Motor neuron (in vitro differentiated cells): Measurements from ENCODE around the gene ZNF467. TPM values are rescaled to one million over a fixed set of nuclear protein-coding genes. Genes with fewer than 3 reads are reported as not detected.

Source experiments
- ATAC-seq, 8 experiments: fragments of 200-7000 bp; cut with Tn5 transposase; replicated peaks in 6 of 8; 2 replicates each; pipeline ENCODE4 v1.8.0; 2021; ENCODE audit warnings: mild to moderate bottlenecking in 8 of 8, moderate library complexity in 8 of 8
- H3K27ac ChIP-seq, 2 donors: fragments of 250-450 bp; sonication (Bioruptor Pico); 2 replicates each; pipeline ENCODE4 v1.9.0; 2021; ENCODE audit warnings: antibody characterized with exemption in 2 of 2, mild to moderate bottlenecking in 2 of 2, moderate library complexity in 1 of 2
- H3K4me1 ChIP-seq, 2 donors: fragments of 250-450 bp; sonication (Bioruptor Pico); replicated peaks in 1 of 2; 2 replicates each; pipeline ENCODE4 v1.6.1; 2021; ENCODE audit warnings: antibody characterized with exemption in 2 of 2, mild to moderate bottlenecking in 2 of 2, moderate library complexity in 1 of 2
- H3K4me3 ChIP-seq, 5 donors: fragments of 250-450 bp; sonication (Bioruptor Pico); 2 replicates each; pipeline ENCODE4 v1.9.0; 2021; ENCODE audit warnings: antibody characterized with exemption in 5 of 5, mild to moderate bottlenecking in 5 of 5, moderate library complexity in 4 of 5
- WGBS, 10 experiments: fragments of 450-650 bp; shearing (Covaris generic); methylation state at CpG; one replicate each; pipeline ENCODE4 v1.0.0; 2022; 5-methylcytosine and 5-hydroxymethylcytosine counted together
- in situ Hi-C, 9 experiments: fragments of 400-800 bp; cut with MboI; loops; one replicate each; pipeline ENCODE4 v1.15.0; 2021; ENCODE audit warnings: low sequenced_read_pairs in 9 of 9, low pct_unique_long_range_greater_than_20kb in 2 of 9; ENCODE audit not compliant: unreplicated experiment in 9 of 9
- total RNA-seq, 8 experiments: library from RNA; unstranded; fragments of 300-600 nt; gene quantifications; 2 replicates each; pipeline versions ENCODE4 v1.2.3 to v1.2.4, GENCODE V29; 2022

ZNF467 gene
- total RNA-seq, 8 experiments from 2014 or later, result 0.71 to 7.7 (median 5.1) TPM

- in situ Hi-C loops, result no loop called here
- peak in 7 of 8 experiments; percentile 32 to 49 (median 44) for ATAC-seq
Measured at GRCh38 chr7:149720372-149721083, 52.9 kb downstream of the ZNF467 start.

GRCh38 chr7:149719912-149720335 is 53.5 kb downstream of the ZNF467 start:
- WGBS, 10 experiments, result 63 to 77% methylated on average over 2 to 4 of the region's 5 CpGs; no CpG with 5 or more reads in 8 of the 10 experiments
- H3K4me3 ChIP-seq, result no peak overlapping the region

More at GRCh38 chr7:149720372-149721083, 52.9 kb downstream of the ZNF467 start:
- Histone ChIP-seq H3K27ac (peak overlapping the region in 1 of 2 donors; percentile 41), H3K4me3 (no peak overlapping the region), H3K4me1 (peaks cover 8 to 16% of the 10 kb centered on the region in 2 donors)
- 67 to 100% (median 90%) methylated on average over 1 to 6 of the region's 22 CpGs; no CpG with 5 or more reads in 6 of the 10 experiments for WGBS, 10 experiments

GRCh38 chr7:149719050-149719899 is 54.1 kb downstream of the ZNF467 start:
- no peak for ATAC-seq
- in situ Hi-C loops, result no loop called here
- WGBS, 10 experiments, result 73 to 100% (median 93%) methylated on average over 1 to 8 of the region's 29 CpGs; no CpG with 5 or more reads in 2 of the 10 experiments
- no peak overlapping the region for H3K4me3 ChIP-seq
- H3K27ac ChIP-seq, result peak overlapping the region in 1 of 2 donors; percentile 21
- H3K4me1 ChIP-seq, result peaks cover 10 to 17% of the 10 kb centered on the region in 2 donors

More at GRCh38 chr7:149719912-149720335, 53.5 kb downstream of the ZNF467 start:
- ATAC-seq, result peak in 5 of 8 experiments; percentile 6 to 76 (median 45)
- peaks cover 10 to 17% of the 10 kb centered on the region in 2 donors for H3K4me1 ChIP-seq
- peak overlapping the region in 1 of 2 donors; percentile 41 for H3K27ac ChIP-seq
- in situ Hi-C loops, result no loop called here

GRCh38 chr7:149718730-149719049 is 54.7 kb downstream of the ZNF467 start:
- Histone ChIP-seq H3K27ac (no peak overlapping the region), H3K4me3 (no peak overlapping the region), H3K4me1 (peaks cover 10 to 17% of the 10 kb centered on the region in 2 donors)
- 86 to 97% (median 90%) methylated on average over 1 to 5 of the region's 6 CpGs; no CpG with 5 or more reads in 5 of the 10 experiments for WGBS, 10 experiments
- in situ Hi-C loops, result no loop called here
- no peak for ATAC-seq

GRCh38 chr7:149717481-149717880 is 55.9 kb downstream of the ZNF467 start:
- Histone ChIP-seq H3K27ac (no peak overlapping the region), H3K4me1 (peaks cover 10 to 17% of the 10 kb centered on the region in 2 donors), H3K4me3 (no peak overlapping the region)
- no peak for ATAC-seq
- 50 to 100% (median 90%) methylated on average over 1 to 4 of the region's 5 CpGs; no CpG with 5 or more reads in 2 of the 10 experiments for WGBS, 10 experiments
- in situ Hi-C loops, result no loop called here

- no peak overlapping the region for H3K27ac ChIP-seq
- peaks cover 10 to 17% of the 10 kb centered on the region in 2 donors for H3K4me1 ChIP-seq
- no peak for ATAC-seq
- in situ Hi-C loops, result no loop called here
- H3K4me3 ChIP-seq, result no peak overlapping the region
- 69 to 100% (median 92%) methylated on average over 2 to 4 of the region's 4 CpGs; no CpG with 5 or more reads in 5 of the 10 experiments for WGBS, 10 experiments
Measured at GRCh38 chr7:149716932-149717307, 56.5 kb downstream of the ZNF467 start.

GRCh38 chr7:149716007-149716931 is 57.1 kb downstream of the ZNF467 start:
- peak overlapping the region in 2 of 5 donors; percentile 70 to 84 for H3K4me3 ChIP-seq

GRCh38 chr7:149715476-149715875 is 57.9 kb downstream of the ZNF467 start:
- 13 to 80% (median 28%) methylated on average over 1 to 8 of the region's 8 CpGs; no CpG with 5 or more reads in 4 of the 10 experiments for WGBS, 10 experiments
- Histone ChIP-seq H3K4me3 (peak overlapping the region; percentile 49 to 84 (median 70)), H3K27ac (no peak overlapping the region), H3K4me1 (peaks cover 10 to 15% of the 10 kb centered on the region in 2 donors)
- ATAC-seq, result no peak
- in situ Hi-C loops, result no loop called here

More at GRCh38 chr7:149716007-149716931, 57.1 kb downstream of the ZNF467 start:
- in situ Hi-C loops, result no loop called here
- peaks cover 10 to 17% of the 10 kb centered on the region in 2 donors for H3K4me1 ChIP-seq
- ATAC-seq, result no peak
- H3K27ac ChIP-seq, result no peak overlapping the region
- WGBS, 10 experiments, result 50 to 100% (median 88%) methylated on average over 1 to 7 of the region's 11 CpGs; no CpG with 5 or more reads in 2 of the 10 experiments

- in situ Hi-C loops, result no loop called here
- 0 to 40% (median 0%) methylated on average over 1 to 13 of the region's 48 CpGs; no CpG with 5 or more reads in 6 of the 10 experiments for WGBS, 10 experiments
- Histone ChIP-seq H3K4me3 (peak overlapping the region; percentile 49 to 84 (median 70)), H3K27ac (no peak overlapping the region), H3K4me1 (peaks cover 10% of the 10 kb centered on the region in 2 donors)
- peak in 2 of 8 experiments; percentile 20 to 27 for ATAC-seq
Measured at GRCh38 chr7:149714910-149715471, 58.4 kb downstream of the ZNF467 start.
